Thyroid gland (tissue), 4 donors: ENCODE measurements around the gene KIRREL1. TPM values are rescaled to one million over a fixed set of nuclear protein-coding genes. Genes with fewer than 3 reads are reported as not detected.

Source experiments
- DNase-seq, 2 donors: peaks; one replicate each; pipeline ENCODE4 v3.0.0-alpha.2; 2019
- H3K27ac ChIP-seq, 3 donors: fragments of 200-600 bp; sonication (generic); 1 replicate in 2 of 3; 2 replicates in 1 of 3; pipeline ENCODE4 v1.5.1; 2016 to 2019; ENCODE audit warnings: mild to moderate bottlenecking in 1 of 3, moderate library complexity in 1 of 3
- H3K27me3 ChIP-seq: fragments of 200-600 bp; sonication (generic); one replicate; pipeline ENCODE4 v1.5.1; 2019
- H3K36me3 ChIP-seq, 2 donors: fragments of 200-600 bp; sonication (generic); one replicate each; pipeline ENCODE4 v1.5.1; 2016 to 2019
- H3K4me1 ChIP-seq, 2 donors: fragments of 200-600 bp; sonication (generic); one replicate each; pipeline ENCODE4 v1.5.1; 2017 to 2019
- H3K4me3 ChIP-seq, 3 donors: fragments of 200-600 bp; sonication (generic); replicated peaks in 1 of 3; 1 replicate in 2 of 3; 2 replicates in 1 of 3; pipeline ENCODE4 v1.5.1; 2016; ENCODE audit warnings: mild to moderate bottlenecking in 1 of 3
- H3K9me3 ChIP-seq: fragments of 200-600 bp; sonication (generic); one replicate; pipeline ENCODE4 v1.5.1; 2017
- CTCF ChIP-seq, 6 experiments: fragments of 200-600 bp in 3 of 6; fragments of 450-650 bp in 3 of 6; sonication (generic) in 3 of 6; IDR thresholded peaks; one replicate each; pipeline ENCODE4 v1.5.1; 2016 to 2019; ENCODE audit warnings: antibody characterized with exemption in 6 of 6, mild to moderate bottlenecking in 2 of 6, inconsistent platforms in 1 of 6, moderate library complexity in 1 of 6
- POLR2A ChIP-seq, 2 donors: fragments of 450-650 bp; IDR thresholded peaks; one replicate each; pipeline ENCODE4 v1.6.1; 2017; ENCODE audit warnings: antibody characterized with exemption in 2 of 2, mild to moderate bottlenecking in 2 of 2, moderate library complexity in 1 of 2
- WGBS, 2 donors: methylation state at CpG; one replicate each; pipeline ENCODE4 v1.1.5; 2017; 5-methylcytosine and 5-hydroxymethylcytosine counted together
- intact Hi-C: fragments of 100-400 bp; cut with DNase I; formaldehyde crosslinking; loops from one replicate; pipeline ENCODE4 v1.15.1; 2023
- total RNA-seq, 4 donors: library from RNA; depleted of rRNA; stranded (reverse); fragments of >200 nt; gene quantifications; one replicate each; pipeline ENCODE4 v1.2.3, GENCODE V29; 2016

Gene KIRREL1
- total RNA-seq, 4 donors from 2014 or later, result 22.7 to 27.5 (median 24.1) TPM

DNA sequence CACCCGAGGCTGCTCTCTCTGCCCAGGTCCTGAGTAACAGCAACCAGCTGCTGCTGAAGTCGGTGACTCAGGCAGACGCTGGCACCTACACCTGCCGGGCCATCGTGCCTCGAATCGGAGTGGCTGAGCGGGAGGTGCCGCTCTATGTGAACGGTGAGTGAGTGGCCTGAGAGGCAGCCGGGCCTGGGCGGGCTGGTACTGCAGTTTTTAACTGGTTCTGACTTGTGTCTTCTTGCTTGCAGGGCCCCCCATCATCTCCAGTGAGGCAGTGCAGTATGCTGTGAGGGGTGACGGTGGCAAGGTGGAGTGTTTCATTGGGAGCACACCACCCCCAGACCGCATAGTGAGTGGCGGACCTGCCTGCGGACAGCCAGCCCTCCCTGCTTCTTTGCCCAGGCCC, 96.0 kb downstream of the KIRREL1 start:
- 92 to 98% methylated on average over 16 of the region's 16 CpGs for WGBS, 2 donors
- H3K36me3 ChIP-seq, result peaks cover 37 to 44% of the 10 kb centered on the region in 2 donors
- H3K4me3 ChIP-seq, result no peak overlapping the region
- intact Hi-C loops, result no loop called here
- no peaks in the 10 kb centered on the region for H3K27me3 ChIP-seq
- H3K9me3 ChIP-seq, result no peaks in the 10 kb centered on the region
- no peak overlapping the region for H3K27ac ChIP-seq
- TF ChIP-seq POLR2A (IDR thresholded peaks at IDR 0.05), result no peak
- TF ChIP-seq CTCF (IDR thresholded peaks at IDR 0.05), result no peak
- no peaks in the 10 kb centered on the region for H3K4me1 ChIP-seq
- DNase-seq, result no peak

DNA sequence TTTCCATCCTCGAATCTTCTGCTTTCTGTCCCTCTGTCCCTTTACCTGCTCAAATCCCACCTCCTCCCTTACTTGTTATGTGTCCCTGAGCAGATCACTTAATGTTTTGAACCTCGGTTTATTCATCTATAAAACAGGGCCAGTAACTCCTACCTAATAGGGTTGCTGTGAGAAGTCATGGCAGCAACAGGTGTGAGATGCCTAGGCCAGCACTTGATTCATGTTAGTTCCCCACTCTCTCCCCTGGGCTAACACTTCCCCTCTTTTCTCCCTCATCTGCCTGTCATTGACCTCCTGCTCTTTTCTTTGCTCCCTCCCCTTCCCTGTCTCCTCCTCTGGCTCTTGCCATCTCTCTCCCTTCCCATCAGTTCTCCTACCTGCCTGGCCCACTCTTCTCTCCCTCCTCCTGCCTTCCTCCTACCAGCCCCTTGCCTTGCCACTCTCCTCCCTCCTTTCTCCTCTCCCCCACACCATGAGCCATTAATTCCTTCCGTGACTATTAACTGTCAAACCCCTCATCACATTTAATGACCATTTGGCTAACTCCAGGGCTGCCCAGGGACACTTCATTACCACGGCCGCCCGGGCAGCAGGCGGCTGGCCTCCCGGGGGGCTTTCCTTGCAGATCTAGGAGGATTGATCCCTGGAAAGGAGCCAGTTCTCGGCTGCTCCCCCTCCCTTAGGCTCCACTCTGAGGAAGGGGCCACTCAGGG, 96.6 kb downstream of the KIRREL1 start:
- TF ChIP-seq POLR2A (IDR thresholded peaks at IDR 0.05) (no peak), CTCF (IDR thresholded peaks at IDR 0.05) (no peak)
- H3K9me3 ChIP-seq, result no peaks in the 10 kb centered on the region
- intact Hi-C loops, result no loop called here
- no peak overlapping the region for H3K4me3 ChIP-seq
- DNase-seq, result no peak
- H3K36me3 ChIP-seq, result peaks cover 37 to 38% of the 10 kb centered on the region in 2 donors
- no peak overlapping the region for H3K27ac ChIP-seq
- WGBS, 2 donors, result 84 to 93% methylated on average over 9 of the region's 9 CpGs
- no peaks in the 10 kb centered on the region for H3K27me3 ChIP-seq
- no peaks in the 10 kb centered on the region for H3K4me1 ChIP-seq

GRCh38 chr1:158093376-158093775, 99.9 kb downstream of the KIRREL1 start:
- DNase-seq, result no peak
- no peak overlapping the region for H3K4me3 ChIP-seq

DNA sequence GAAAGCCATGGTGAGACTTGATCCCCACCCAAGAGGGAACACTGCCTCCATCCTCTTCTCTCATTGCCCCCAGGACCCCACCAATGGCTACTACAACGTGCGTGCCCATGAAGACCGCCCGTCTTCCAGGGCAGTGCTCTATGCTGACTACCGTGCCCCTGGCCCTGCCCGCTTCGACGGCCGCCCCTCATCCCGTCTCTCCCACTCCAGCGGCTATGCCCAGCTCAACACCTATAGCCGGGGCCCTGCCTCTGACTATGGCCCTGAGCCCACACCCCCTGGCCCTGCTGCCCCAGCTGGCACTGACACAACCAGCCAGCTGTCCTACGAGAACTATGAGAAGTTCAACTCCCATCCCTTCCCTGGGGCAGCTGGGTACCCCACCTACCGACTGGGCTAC, 101.1 kb downstream of the KIRREL1 start:
- 94 to 97% methylated on average over 13 to 14 of the region's 14 CpGs for WGBS, 2 donors
- Histone ChIP-seq H3K36me3 (peaks cover 20 to 28% of the 10 kb centered on the region in 2 donors), H3K4me3 (no peak overlapping the region), H3K9me3 (no peaks in the 10 kb centered on the region), H3K27me3 (no peaks in the 10 kb centered on the region), H3K27ac (no peak overlapping the region), H3K4me1 (no peaks in the 10 kb centered on the region)
- intact Hi-C loops, result no loop called here
- DNase-seq, result no peak
- no peak for TF ChIP-seq CTCF (IDR thresholded peaks at IDR 0.05)
- TF ChIP-seq POLR2A (IDR thresholded peaks at IDR 0.05), result no peak

More at GRCh38 chr1:158093376-158093775, 99.9 kb downstream of the KIRREL1 start:
- intact Hi-C loops, result no loop called here
- no peak overlapping the region for H3K27ac ChIP-seq
- H3K27me3 ChIP-seq, result no peaks in the 10 kb centered on the region
- H3K4me1 ChIP-seq, result no peaks in the 10 kb centered on the region
- H3K9me3 ChIP-seq, result no peaks in the 10 kb centered on the region
- peaks cover 22 to 32% of the 10 kb centered on the region in 2 donors for H3K36me3 ChIP-seq
- TF ChIP-seq CTCF (IDR thresholded peaks at IDR 0.05), result no peak
- TF ChIP-seq POLR2A (IDR thresholded peaks at IDR 0.05), result no peak
- WGBS, 2 donors, result 92 to 94% methylated on average over 11 to 18 of the region's 18 CpGs

GRCh38 chr1:158095737-158096335, 102.4 kb downstream of the KIRREL1 start:
- H3K9me3 ChIP-seq, result no peaks in the 10 kb centered on the region
- WGBS, 2 donors, result 96 to 98% methylated on average over 4 of the region's 4 CpGs
- no peaks in the 10 kb centered on the region for H3K27me3 ChIP-seq
- TF ChIP-seq CTCF (IDR thresholded peaks at IDR 0.05) (peak in 5 of 6 experiments; percentile 13 to 62 (median 40)), POLR2A (IDR thresholded peaks at IDR 0.05) (no peak)
- no peak overlapping the region for H3K4me3 ChIP-seq
- no peaks in the 10 kb centered on the region for H3K4me1 ChIP-seq
- no peak for DNase-seq
- H3K27ac ChIP-seq, result no peak overlapping the region
- intact Hi-C loops, result no loop called here
- peaks cover 11 to 18% of the 10 kb centered on the region in 2 donors for H3K36me3 ChIP-seq
